ENCODE data around the gene ESYT2. TPM values are rescaled to one million over a fixed set of nuclear protein-coding genes. Genes with fewer than 3 reads are reported as not detected.
A peak's percentile ranks its signal among the peaks of the same experiment; 100 is the strongest.

ESYT2 gene
- total RNA-seq, 1 experiment from 2014 or later, result 98.3 TPM

DNA sequence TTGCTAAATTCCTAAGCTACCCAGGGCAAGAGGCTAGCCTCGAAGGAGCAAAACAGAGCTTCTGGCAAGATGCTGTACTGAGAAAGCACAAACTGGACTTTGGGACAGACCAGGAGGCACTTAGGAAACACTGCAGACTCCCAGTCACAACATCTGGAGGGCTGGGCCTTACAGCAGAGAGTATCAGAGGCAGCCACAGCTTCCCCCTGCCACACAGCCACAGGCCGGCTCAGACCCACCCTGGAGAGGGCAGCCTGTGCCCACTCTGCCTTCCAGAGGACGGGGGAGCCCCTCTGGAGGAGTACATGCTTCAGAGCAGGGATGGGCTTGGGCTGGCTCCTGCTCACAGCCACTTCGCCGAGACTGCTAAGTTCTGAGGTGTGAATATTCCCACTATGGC lies 17.4 kb downstream of the ESYT2 start:
- in situ Hi-C loops (cut with HindIII; ENCODE audit: low pct_unique_long_range_greater_than_20kb, low sequenced_read_pairs), result no loop called here
- no peak for DNase-seq (ENCODE audit: low read depth)

DNA sequence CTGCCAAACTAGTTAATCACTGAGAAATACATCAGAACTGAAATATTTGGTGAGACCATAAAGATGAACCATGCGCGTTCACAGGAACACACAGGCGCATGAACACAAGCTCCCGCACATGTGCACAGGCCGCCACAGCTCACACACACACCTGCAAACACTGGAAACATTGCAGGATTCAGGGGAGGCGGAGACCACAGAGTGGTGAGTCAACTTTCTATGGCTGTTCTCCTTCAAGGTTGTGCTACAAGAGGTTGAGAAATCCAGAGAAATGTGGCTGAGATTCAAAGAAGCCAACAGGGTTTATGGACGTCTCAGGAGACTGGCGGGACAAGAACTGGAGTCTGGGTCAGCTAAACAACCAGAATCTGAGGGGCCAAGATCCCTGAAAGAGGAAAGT lies 17.8 kb downstream of the ESYT2 start:
- no peak for DNase-seq (ENCODE audit: low read depth)
- in situ Hi-C loops (cut with HindIII; ENCODE audit: low pct_unique_long_range_greater_than_20kb, low sequenced_read_pairs), result no loop called here

GRCh38 chr7:158810846-158811245 lies 18.5 kb downstream of the ESYT2 start:
- in situ Hi-C loops (cut with HindIII; ENCODE audit: low pct_unique_long_range_greater_than_20kb, low sequenced_read_pairs), result no loop called here
- no peak for DNase-seq (ENCODE audit: low read depth)

- DNase-seq (ENCODE audit: low read depth), result no peak
- in situ Hi-C loops (cut with HindIII; ENCODE audit: low pct_unique_long_range_greater_than_20kb, low sequenced_read_pairs), result no loop called here
Observed at GRCh38 chr7:158809596-158809995, 19.7 kb downstream of the ESYT2 start.

- in situ Hi-C loops (cut with HindIII; ENCODE audit: low pct_unique_long_range_greater_than_20kb, low sequenced_read_pairs), result no loop called here
- DNase-seq (ENCODE audit: low read depth), result no peak
Observed at GRCh38 chr7:158808126-158808525, 21.2 kb downstream of the ESYT2 start.

DNA sequence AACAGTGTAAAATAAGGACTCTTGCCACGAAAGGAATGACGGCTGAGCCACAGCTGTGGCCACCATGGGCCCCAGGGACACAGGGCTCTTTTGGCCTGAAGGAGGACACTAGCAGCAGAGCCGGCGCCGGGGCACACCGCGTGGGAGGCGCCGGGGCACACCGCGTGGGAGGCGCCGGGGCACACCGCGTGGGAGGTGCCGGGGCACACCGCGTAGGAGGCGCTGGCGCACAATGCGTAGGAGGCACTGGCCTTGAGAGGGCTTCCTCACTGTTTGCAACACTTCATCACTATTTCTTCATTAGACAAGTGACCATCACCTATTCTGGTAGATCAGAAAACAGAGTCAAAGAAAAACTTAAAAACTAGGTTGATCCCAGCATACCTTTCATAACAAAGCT lies 23.4 kb downstream of the ESYT2 start:
- no peak for DNase-seq (ENCODE audit: low read depth)

GRCh38 chr7:158805414-158805813 lies 23.9 kb downstream of the ESYT2 start:
- DNase-seq (ENCODE audit: low read depth), result no peak
- in situ Hi-C loops (cut with HindIII; ENCODE audit: low pct_unique_long_range_greater_than_20kb, low sequenced_read_pairs), result no loop called here

More for the DNA sequence above, 23.4 kb downstream of the ESYT2 start:
- in situ Hi-C loops (cut with HindIII; ENCODE audit: low pct_unique_long_range_greater_than_20kb, low sequenced_read_pairs), result no loop called here

DNA sequence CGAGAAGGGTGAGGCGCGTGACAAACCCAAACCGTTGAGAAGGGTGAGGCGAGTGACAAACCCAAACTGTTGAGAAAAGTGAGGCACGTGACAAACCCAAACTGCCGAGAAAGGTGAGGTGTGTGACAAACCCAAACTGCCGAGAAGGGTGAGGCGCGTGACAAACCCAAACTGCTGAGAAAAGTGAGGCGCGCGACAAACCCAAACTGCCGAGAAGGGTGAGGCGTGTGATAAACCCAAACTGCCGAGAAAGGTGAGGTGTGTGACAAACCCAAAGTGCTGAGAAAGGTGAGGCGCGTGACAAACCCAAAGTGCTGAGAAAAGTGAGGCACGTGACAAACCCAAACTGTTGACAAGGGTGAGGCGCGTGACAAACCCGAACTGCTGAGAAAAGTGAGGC lies 25.0 kb downstream of the ESYT2 start:
- DNase-seq (ENCODE audit: low read depth), result no peak
- in situ Hi-C loops (cut with HindIII; ENCODE audit: low pct_unique_long_range_greater_than_20kb, low sequenced_read_pairs), result no loop called here

DNA sequence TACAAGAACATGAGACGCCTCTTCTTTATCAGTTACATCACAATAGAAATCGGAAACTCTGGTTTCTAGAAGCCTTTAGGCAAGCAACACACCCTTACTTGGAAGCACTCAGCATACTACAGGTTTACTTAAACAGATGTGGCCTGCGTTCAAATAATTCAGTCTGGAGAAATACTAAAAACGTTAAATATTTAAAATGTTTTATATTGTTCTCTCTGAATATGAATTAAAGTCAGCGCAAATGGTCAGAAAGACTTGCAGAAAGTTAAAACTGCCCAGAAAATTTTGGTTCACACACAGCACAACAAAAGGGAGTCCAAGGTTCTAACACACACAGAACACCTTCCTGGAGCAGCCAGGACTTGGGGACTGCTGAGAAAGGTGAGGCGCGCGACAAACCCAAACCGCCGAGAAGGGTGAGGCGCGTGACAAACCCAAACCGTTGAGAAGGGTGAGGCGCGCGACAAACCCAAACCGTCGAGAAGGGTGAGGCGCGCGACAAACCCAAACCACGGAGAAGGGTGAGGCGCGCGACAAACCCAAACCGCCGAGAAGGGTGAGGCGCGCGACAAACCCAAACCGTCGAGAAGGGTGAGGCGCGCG lies 25.8 kb downstream of the ESYT2 start:
- no peak for DNase-seq (ENCODE audit: low read depth)
- in situ Hi-C loops (cut with HindIII; ENCODE audit: low pct_unique_long_range_greater_than_20kb, low sequenced_read_pairs), result no loop called here

GRCh38 chr7:158802535-158803366 lies 26.6 kb downstream of the ESYT2 start:
- DNase-seq (ENCODE audit: low read depth), result peak; percentile 84
- in situ Hi-C loops (cut with HindIII; ENCODE audit: low pct_unique_long_range_greater_than_20kb, low sequenced_read_pairs), result no loop called here

DNA sequence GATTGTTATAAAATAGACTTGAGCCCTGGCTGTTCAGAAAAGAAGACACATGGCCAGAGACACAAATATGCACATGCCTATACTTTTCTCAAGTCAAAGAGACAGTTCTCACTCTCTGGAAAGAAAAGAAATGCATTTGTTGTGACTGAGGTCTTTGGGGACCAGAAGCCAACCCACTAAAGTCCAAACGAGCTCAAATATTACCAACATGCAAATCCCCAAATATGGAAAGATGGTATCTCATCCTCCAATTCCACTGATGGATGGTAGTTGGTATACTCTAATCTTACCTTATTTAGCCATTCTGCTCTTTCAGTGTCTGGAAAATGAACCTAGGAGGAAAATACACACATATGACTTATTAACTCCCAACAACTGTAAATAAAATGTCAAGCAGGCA lies 30.6 kb downstream of the ESYT2 start:
- in situ Hi-C loops (cut with HindIII; ENCODE audit: low pct_unique_long_range_greater_than_20kb, low sequenced_read_pairs), result no loop called here

GRCh38 chr7:158796667-158797066 lies 32.6 kb downstream of the ESYT2 start:
- DNase-seq (ENCODE audit: low read depth), result no peak
- in situ Hi-C loops (cut with HindIII; ENCODE audit: low pct_unique_long_range_greater_than_20kb, low sequenced_read_pairs), result no loop called here

More for the DNA sequence above, 30.6 kb downstream of the ESYT2 start:
- DNase-seq (ENCODE audit: low read depth), result no peak

GRCh38 chr7:158795272-158795671 lies 34.0 kb downstream of the ESYT2 start:
- in situ Hi-C loops (cut with HindIII; ENCODE audit: low pct_unique_long_range_greater_than_20kb, low sequenced_read_pairs), result no loop called here
- no peak for DNase-seq (ENCODE audit: low read depth)

DNA sequence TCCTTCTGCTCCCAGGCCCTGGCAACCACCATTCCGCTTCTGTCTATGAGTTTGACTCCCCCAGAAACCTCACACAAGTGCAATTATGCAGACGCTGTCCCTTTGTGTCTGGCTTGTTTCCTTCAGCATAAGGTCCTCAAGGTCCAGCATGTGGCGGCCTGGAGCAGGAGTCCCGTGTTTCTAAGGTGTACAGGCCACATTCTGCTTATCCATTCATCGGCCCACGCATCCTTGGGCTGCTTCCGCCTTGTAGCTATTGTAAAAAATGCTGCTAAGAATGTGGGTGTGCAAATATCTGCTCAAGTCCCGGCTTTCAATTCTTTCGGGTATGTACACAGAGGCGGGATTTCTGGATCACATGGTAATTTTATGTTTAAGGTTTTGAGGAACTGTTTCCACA lies 38.2 kb downstream of the ESYT2 start:
- no peak for DNase-seq (ENCODE audit: low read depth)
- in situ Hi-C loops (cut with HindIII; ENCODE audit: low pct_unique_long_range_greater_than_20kb, low sequenced_read_pairs), result no loop called here

- no peak for DNase-seq (ENCODE audit: low read depth)
- in situ Hi-C loops (cut with HindIII; ENCODE audit: low pct_unique_long_range_greater_than_20kb, low sequenced_read_pairs), result no loop called here
Observed at GRCh38 chr7:158789842-158790241, 39.5 kb downstream of the ESYT2 start.

DNA sequence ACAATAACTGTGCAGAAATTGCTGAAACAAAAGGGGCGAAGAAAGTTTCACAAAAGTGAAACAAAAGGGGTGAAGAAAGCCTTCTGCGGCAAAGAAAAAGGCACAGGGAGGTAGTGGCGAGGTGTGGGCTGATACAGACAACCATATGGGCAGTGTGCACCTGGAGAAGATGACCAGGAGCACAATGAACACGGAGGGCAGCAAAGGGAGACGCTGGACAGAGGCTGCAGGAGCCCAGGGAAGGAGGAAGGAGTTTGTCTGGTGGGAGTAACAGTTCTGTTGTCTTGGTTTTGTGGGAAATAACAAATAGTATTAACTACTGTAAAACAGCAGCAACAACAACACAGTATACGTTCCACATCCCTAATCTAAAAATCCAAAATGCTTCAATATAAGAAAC lies 42.4 kb downstream of the ESYT2 start:
- no peak for DNase-seq (ENCODE audit: low read depth)
- in situ Hi-C loops (cut with HindIII; ENCODE audit: low pct_unique_long_range_greater_than_20kb, low sequenced_read_pairs), result no loop called here

GRCh38 chr7:158784270-158784669 lies 45.0 kb downstream of the ESYT2 start:
- DNase-seq (ENCODE audit: low read depth), result no peak
- in situ Hi-C loops (cut with HindIII; ENCODE audit: low pct_unique_long_range_greater_than_20kb, low sequenced_read_pairs), result no loop called here

DNA sequence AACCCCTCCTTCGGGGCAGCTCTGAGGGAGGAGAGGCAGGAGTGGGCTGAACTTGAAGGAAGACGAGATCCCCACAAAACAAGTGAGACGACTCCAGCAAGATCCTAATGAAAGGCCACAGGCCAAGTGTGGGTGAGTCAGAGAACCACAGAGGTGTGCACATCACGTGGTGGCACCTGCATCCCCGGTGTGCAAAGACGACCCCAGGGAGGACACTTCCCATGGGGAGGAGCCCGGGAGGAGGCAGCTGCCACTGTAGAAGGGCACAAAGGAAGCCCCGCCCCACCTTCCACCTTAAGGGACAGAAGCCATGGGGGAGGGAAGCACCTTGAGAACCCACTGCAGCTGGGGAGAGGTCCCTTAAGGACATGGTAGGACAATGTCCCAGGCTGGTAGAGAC lies 45.7 kb downstream of the ESYT2 start:
- in situ Hi-C loops (cut with HindIII; ENCODE audit: low pct_unique_long_range_greater_than_20kb, low sequenced_read_pairs), result no loop called here
- DNase-seq (ENCODE audit: low read depth), result no peak

DNA sequence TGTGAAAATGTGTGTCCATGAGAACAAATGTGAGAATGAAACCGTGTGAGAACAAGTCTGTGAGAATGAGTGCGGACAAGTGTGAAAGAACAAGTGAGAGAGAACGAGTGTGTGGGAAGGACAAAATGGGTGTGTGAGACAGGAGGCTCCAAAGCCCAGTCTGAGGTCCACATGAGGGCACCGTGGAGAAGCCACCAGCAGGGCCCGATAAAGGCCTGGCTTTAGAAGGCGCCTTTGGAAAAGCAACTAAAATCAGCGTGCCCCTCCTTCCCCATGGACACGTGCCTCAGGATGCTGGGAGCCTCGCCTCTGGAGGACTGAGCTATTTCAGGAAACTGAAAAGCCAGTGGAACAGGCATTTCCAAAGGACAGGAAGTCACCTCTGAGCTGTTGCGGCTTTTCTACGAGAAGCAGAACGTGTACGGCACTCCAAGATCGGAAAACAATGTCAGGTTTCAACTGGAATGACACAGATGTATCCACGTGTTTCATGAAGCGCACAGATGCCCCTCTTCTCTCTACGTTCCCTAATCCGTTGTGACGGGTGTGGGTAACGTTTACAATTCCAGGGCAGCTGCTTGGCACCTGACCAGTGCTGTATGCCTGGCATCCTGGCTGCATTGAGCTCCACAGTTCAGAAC lies 46.4 kb downstream of the ESYT2 start:
- peak; percentile 42 for DNase-seq (ENCODE audit: low read depth)
- in situ Hi-C loops (cut with HindIII; ENCODE audit: low pct_unique_long_range_greater_than_20kb, low sequenced_read_pairs), result no loop called here

Measured in Caki2 (cell line).